ENCODE results near the gene PLEKHA1. TPM values are rescaled to one million over a fixed set of nuclear protein-coding genes. Genes with fewer than 3 reads are reported as not detected.

PLEKHA1 gene
- total RNA-seq, 1 experiment from 2014 or later, result 31.0 TPM

GRCh38 chr10:122376364-122376961 lies 2.0 kb downstream of the PLEKHA1 start:
- Mint-ChIP-seq H3K4me1 (ENCODE audit: low read depth, unreplicated experiment) (peaks cover 12% of the 10 kb centered on the region), H3K27me3 (ENCODE audit: unreplicated experiment) (no peaks in the 10 kb centered on the region), H3K4me3 (ENCODE audit: low read depth, unreplicated experiment) (peak overlapping the region; percentile 82), H3K27ac (ENCODE audit: unreplicated experiment) (peak overlapping the region; percentile 52), H3K36me3 (ENCODE audit: insufficient read depth, unreplicated experiment) (peaks cover 24% of the 10 kb centered on the region), H3K9me3 (ENCODE audit: low read depth, unreplicated experiment) (no peaks in the 10 kb centered on the region)
- no peak for DNase-seq
- BruUV-seq (replicated peaks), result no TSS peak
- intact Hi-C loops (cut with micrococcal nuclease; ENCODE audit: unreplicated experiment), result loop anchor here (5.0 kb wide), 1 partner anchor 34 kb away; no protein-coding TSS in a partner anchor
- TF ChIP-seq, protein P1, sequence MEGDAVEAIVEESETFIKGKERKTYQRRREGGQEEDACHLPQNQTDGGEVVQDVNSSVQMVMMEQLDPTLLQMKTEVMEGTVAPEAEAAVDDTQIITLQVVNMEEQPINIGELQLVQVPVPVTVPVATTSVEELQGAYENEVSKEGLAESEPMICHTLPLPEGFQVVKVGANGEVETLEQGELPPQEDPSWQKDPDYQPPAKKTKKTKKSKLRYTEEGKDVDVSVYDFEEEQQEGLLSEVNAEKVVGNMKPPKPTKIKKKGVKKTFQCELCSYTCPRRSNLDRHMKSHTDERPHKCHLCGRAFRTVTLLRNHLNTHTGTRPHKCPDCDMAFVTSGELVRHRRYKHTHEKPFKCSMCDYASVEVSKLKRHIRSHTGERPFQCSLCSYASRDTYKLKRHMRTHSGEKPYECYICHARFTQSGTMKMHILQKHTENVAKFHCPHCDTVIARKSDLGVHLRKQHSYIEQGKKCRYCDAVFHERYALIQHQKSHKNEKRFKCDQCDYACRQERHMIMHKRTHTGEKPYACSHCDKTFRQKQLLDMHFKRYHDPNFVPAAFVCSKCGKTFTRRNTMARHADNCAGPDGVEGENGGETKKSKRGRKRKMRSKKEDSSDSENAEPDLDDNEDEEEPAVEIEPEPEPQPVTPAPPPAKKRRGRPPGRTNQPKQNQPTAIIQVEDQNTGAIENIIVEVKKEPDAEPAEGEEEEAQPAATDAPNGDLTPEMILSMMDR (IDR thresholded peaks at IDR 0.05; ENCODE audit: unreplicated experiment), result no peak
- CTCF ChIA-PET, result no interaction called here

DNA sequence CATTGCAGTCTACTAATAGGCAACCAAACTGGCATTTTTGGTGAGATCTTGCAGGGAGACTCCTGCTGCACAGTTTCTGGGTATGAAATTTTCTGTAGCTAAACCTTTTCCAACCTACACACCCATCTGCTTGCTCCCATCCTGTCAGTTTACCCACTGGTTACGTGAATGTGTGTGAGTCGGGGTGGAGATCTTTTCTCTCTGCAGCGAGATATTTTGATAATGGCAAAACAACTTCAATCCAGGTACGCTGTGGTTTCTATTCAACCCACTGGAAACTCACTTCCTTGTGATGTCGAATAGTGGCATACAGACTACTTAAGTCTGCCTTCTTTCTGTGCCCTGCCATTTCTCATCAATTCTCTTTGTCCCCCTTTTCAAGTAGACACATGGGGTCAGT lies 4.5 kb downstream of the PLEKHA1 start:
- BruUV-seq (replicated peaks), result no TSS peak

GRCh38 chr10:122379537-122379936 lies 5.0 kb downstream of the PLEKHA1 start:
- Mint-ChIP-seq H3K4me1 (ENCODE audit: low read depth, unreplicated experiment) (no peaks in the 10 kb centered on the region), H3K4me3 (ENCODE audit: low read depth, unreplicated experiment) (no peak overlapping the region), H3K9me3 (ENCODE audit: low read depth, unreplicated experiment) (no peaks in the 10 kb centered on the region), H3K36me3 (ENCODE audit: insufficient read depth, unreplicated experiment) (peaks cover 15% of the 10 kb centered on the region), H3K27me3 (ENCODE audit: unreplicated experiment) (no peaks in the 10 kb centered on the region), H3K27ac (ENCODE audit: unreplicated experiment) (no peak overlapping the region)
- BruUV-seq (replicated peaks), result no TSS peak
- intact Hi-C loops (cut with micrococcal nuclease; ENCODE audit: unreplicated experiment), result loop anchor here (5.0 kb wide), 1 partner anchor 37 kb away; no protein-coding TSS in a partner anchor
- TF ChIP-seq, protein P1 (IDR thresholded peaks at IDR 0.05; ENCODE audit: unreplicated experiment), result no peak
- CTCF ChIA-PET, result no interaction called here
- DNase-seq, result no peak

More for the DNA sequence above, 4.5 kb downstream of the PLEKHA1 start:
- TF ChIP-seq, protein P1 (IDR thresholded peaks at IDR 0.05; ENCODE audit: unreplicated experiment), result no peak
- Mint-ChIP-seq H3K4me3 (ENCODE audit: low read depth, unreplicated experiment) (no peak overlapping the region), H3K27ac (ENCODE audit: unreplicated experiment) (no peak overlapping the region), H3K27me3 (ENCODE audit: unreplicated experiment) (no peaks in the 10 kb centered on the region), H3K36me3 (ENCODE audit: insufficient read depth, unreplicated experiment) (peaks cover 20% of the 10 kb centered on the region), H3K9me3 (ENCODE audit: low read depth, unreplicated experiment) (no peaks in the 10 kb centered on the region), H3K4me1 (ENCODE audit: low read depth, unreplicated experiment) (no peaks in the 10 kb centered on the region)
- CTCF ChIA-PET, result no interaction called here
- no peak for DNase-seq
- intact Hi-C loops (cut with micrococcal nuclease; ENCODE audit: unreplicated experiment), result loop anchor here (5.0 kb wide), 1 partner anchor 37 kb away; no protein-coding TSS in a partner anchor

GRCh38 chr10:122380703-122381102 lies 6.2 kb downstream of the PLEKHA1 start:
- CTCF ChIA-PET, result no interaction called here
- H3K27me3 Mint-ChIP-seq (ENCODE audit: unreplicated experiment), result no peaks in the 10 kb centered on the region
- TF ChIP-seq, protein P1 (IDR thresholded peaks at IDR 0.05; ENCODE audit: unreplicated experiment), result no peak
- peaks cover 4% of the 10 kb centered on the region for H3K36me3 Mint-ChIP-seq (ENCODE audit: insufficient read depth, unreplicated experiment)
- no TSS peak for BruUV-seq (replicated peaks)
- H3K9me3 Mint-ChIP-seq (ENCODE audit: low read depth, unreplicated experiment), result no peaks in the 10 kb centered on the region
- DNase-seq, result no peak
- no peak overlapping the region for H3K27ac Mint-ChIP-seq (ENCODE audit: unreplicated experiment)
- intact Hi-C loops (cut with micrococcal nuclease; ENCODE audit: unreplicated experiment), result no loop called here
- H3K4me1 Mint-ChIP-seq (ENCODE audit: low read depth, unreplicated experiment), result no peaks in the 10 kb centered on the region
- H3K4me3 Mint-ChIP-seq (ENCODE audit: low read depth, unreplicated experiment), result no peak overlapping the region

All from Calu3 (cell line).